ENCODE measurements around the gene ACRV1. TPM values are rescaled to one million over a fixed set of nuclear protein-coding genes. Genes with fewer than 3 reads are reported as not detected.

Gene ACRV1
- total and polyA plus RNA-seq, 2 of the 13 experiments (the other 11 are each of a cell fraction or from before 2014, with no cell fraction given), result not detected

DNA sequence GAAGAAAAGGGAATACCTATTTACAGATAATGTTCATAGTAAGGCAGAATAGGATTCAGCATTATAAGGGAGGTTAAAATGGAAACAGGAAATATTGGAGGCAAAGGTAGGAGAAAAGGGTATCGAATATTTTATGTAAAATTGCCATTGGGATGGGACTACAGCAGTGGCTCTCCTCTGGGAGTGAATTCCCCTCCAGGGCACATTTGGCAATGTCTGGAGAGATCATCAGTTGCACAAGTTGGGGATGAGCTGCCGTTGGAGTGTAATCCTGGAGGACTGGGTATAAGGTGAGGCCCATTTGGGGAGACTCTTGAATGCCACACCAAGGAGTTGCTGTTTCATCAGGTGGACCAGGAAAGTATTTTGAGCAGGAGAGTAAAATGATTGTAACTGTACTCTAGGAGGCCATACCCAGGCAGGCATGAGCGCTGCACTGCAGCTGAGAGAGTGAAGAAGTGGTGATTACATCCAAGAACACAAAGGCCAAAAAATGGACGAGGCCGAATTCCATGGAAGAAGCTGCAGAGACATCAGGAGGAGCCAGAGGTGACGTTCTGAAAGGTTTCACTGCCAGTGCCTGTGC lies 8.7 kb upstream of the ACRV1 start:
- FAIRE-seq, result no peak
- intact Hi-C loops (cut with micrococcal nuclease; ENCODE audit: unreplicated experiment), result no loop called here
- WGBS (ENCODE audit: low lambda C conversion rate), result 70% methylated on average over 5 of the region's 6 CpGs
- CTCF ChIA-PET (ENCODE audit: low intra/inter-chr PET ratio, low total read pairs), result no interaction called here
- Histone ChIP-seq H3K9me3 (ENCODE audit: low read length) (no peaks in the 10 kb centered on the region), H3K27me3 (ENCODE audit: control insufficient read depth in 1 of 2, insufficient read depth in 2 of 2, low read length in 2 of 2) (no peaks in the 10 kb centered on the region), H3K79me2 (ENCODE audit: insufficient read depth, low read length) (no peaks in the 10 kb centered on the region), H3K4me1 (ENCODE audit: insufficient read depth, low read length) (no peaks in the 10 kb centered on the region), H3K9ac (ENCODE audit: insufficient read depth, low read depth, low read length) (no peak overlapping the region), H2AFZ (ENCODE audit: low read length) (no peak overlapping the region), H3K36me3 (replicated peaks in 1 of 2; ENCODE audit: control insufficient read depth in 1 of 2, insufficient read depth in 2 of 2, low read length in 2 of 2) (no peaks in the 10 kb centered on the region), H3K4me2 (ENCODE audit: low read depth, low read length) (no peak overlapping the region), H3K27ac (ENCODE audit: extremely low read length, insufficient read depth, low read length) (no peak overlapping the region), H3K4me3 (replicated peaks in 1 of 3; ENCODE audit: insufficient read depth in 1 of 3, low read depth in 2 of 3, low read length in 3 of 3) (no peak overlapping the region), H4K20me1 (ENCODE audit: insufficient read depth, low read length) (no peaks in the 10 kb centered on the region)
- DNase-seq (ENCODE audit: low spot score), result no peak
- POLR2A ChIA-PET, result no interaction called here
- BruUV-seq (replicated peaks), result no TSS peak
- no peak for ATAC-seq
- in situ Hi-C loops (cut with HindIII; ENCODE audit: extremely low pct_ligation_motif_present, low pct_unique_long_range_greater_than_20kb), result no loop called here
- TF ChIP-seq, protein P1, sequence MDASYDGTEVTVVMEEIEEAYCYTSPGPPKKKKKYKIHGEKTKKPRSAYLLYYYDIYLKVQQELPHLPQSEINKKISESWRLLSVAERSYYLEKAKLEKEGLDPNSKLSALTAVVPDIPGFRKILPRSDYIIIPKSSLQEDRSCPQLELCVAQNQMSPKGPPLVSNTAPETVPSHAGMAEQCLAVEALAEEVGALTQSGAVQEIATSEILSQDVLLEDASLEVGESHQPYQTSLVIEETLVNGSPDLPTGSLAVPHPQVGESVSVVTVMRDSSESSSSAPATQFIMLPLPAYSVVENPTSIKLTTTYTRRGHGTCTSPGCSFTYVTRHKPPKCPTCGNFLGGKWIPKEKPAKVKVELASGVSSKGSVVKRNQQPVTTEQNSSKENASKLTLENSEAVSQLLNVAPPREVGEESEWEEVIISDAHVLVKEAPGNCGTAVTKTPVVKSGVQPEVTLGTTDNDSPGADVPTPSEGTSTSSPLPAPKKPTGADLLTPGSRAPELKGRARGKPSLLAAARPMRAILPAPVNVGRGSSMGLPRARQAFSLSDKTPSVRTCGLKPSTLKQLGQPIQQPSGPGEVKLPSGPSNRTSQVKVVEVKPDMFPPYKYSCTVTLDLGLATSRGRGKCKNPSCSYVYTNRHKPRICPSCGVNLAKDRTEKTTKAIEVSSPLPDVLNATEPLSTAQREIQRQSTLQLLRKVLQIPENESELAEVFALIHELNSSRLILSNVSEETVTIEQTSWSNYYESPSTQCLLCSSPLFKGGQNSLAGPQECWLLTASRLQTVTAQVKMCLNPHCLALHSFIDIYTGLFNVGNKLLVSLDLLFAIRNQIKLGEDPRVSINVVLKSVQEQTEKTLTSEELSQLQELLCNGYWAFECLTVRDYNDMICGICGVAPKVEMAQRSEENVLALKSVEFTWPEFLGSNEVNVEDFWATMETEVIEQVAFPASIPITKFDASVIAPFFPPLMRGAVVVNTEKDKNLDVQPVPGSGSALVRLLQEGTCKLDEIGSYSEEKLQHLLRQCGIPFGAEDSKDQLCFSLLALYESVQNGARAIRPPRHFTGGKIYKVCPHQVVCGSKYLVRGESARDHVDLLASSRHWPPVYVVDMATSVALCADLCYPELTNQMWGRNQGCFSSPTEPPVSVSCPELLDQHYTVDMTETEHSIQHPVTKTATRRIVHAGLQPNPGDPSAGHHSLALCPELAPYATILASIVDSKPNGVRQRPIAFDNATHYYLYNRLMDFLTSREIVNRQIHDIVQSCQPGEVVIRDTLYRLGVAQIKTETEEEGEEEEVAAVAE (CRISPR knock-in tag; IDR thresholded peaks at IDR 0.05; ENCODE audit: borderline replicate concordance), result no peak
- TF ChIP-seq, protein P2, sequence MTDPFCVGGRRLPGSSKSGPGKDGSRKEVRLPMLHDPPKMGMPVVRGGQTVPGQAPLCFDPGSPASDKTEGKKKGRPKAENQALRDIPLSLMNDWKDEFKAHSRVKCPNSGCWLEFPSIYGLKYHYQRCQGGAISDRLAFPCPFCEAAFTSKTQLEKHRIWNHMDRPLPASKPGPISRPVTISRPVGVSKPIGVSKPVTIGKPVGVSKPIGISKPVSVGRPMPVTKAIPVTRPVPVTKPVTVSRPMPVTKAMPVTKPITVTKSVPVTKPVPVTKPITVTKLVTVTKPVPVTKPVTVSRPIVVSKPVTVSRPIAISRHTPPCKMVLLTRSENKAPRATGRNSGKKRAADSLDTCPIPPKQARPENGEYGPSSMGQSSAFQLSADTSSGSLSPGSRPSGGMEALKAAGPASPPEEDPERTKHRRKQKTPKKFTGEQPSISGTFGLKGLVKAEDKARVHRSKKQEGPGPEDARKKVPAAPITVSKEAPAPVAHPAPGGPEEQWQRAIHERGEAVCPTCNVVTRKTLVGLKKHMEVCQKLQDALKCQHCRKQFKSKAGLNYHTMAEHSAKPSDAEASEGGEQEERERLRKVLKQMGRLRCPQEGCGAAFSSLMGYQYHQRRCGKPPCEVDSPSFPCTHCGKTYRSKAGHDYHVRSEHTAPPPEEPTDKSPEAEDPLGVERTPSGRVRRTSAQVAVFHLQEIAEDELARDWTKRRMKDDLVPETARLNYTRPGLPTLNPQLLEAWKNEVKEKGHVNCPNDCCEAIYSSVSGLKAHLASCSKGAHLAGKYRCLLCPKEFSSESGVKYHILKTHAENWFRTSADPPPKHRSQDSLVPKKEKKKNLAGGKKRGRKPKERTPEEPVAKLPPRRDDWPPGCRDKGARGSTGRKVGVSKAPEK (CRISPR knock-in tag; IDR thresholded peaks at IDR 0.05; ENCODE audit: borderline replicate concordance), result no peak
- no peak for TF ChIP-seq HIVEP1 (CRISPR knock-in tag; IDR thresholded peaks at IDR 0.05)

Measured in HepG2 (cell line).